Neural cell (in vitro differentiated cells): ENCODE measurements around the gene RFNG. TPM values are rescaled to one million over a fixed set of nuclear protein-coding genes. Genes with fewer than 3 reads are reported as not detected.

Experiments used
- H2AFZ ChIP-seq: fragments of 200-600, 300-800 bp; sonication (generic), shearing (Covaris generic); 2 replicates; pipeline ENCODE4 v1.6.0; 2014; ENCODE audit warnings: low read depth, mild to moderate bottlenecking, antibody characterized with exemption, low read length, moderate library complexity
- H3F3A ChIP-seq: fragments of 200-600 bp; shearing (Covaris generic); 2 replicates; pipeline ENCODE4 v1.6.1; 2016; ENCODE audit warnings: mild to moderate bottlenecking, moderate library complexity, mixed read lengths, antibody characterized with exemption, low read length; ENCODE audit not compliant: insufficient read depth, poor library complexity, severe bottlenecking
- H3K27ac ChIP-seq: fragments of 200-600, 300-800 bp; sonication (generic), shearing (Covaris generic); 2 replicates; pipeline ENCODE4 v1.5.1; 2014; ENCODE audit warnings: mild to moderate bottlenecking, low read length, moderate library complexity
- H3K27me3 ChIP-seq: fragments of 300-800, 200-600 bp; sonication (generic), shearing (Covaris generic); 2 replicates; pipeline ENCODE4 v1.6.0; 2014; ENCODE audit warnings: mild to moderate bottlenecking, low read depth, low read length, moderate library complexity; ENCODE audit not compliant: insufficient read depth
- H3K36me3 ChIP-seq: fragments of 300-800, 200-600 bp; sonication (generic), shearing (Covaris generic); 2 replicates; pipeline ENCODE4 v1.5.1; 2014; ENCODE audit warnings: mild to moderate bottlenecking, antibody characterized with exemption, low read length, moderate library complexity; ENCODE audit not compliant: insufficient read depth
- H3K4me2 ChIP-seq: fragments of 300-800, 200-600 bp; sonication (generic), shearing (Covaris generic); 2 replicates; pipeline ENCODE4 v1.6.0; 2014; ENCODE audit warnings: mild to moderate bottlenecking, low read length
- H3K4me3 ChIP-seq: fragments of 300-800, 200-600 bp; sonication (generic), shearing (Covaris generic); 2 replicates; pipeline ENCODE4 v1.5.1; 2014; ENCODE audit warnings: mild to moderate bottlenecking, low read length, moderate library complexity
- H3K79me2 ChIP-seq: fragments of 200-600 bp; shearing (Covaris generic); replicated peaks from 2 replicates; pipeline ENCODE4 v1.6.0; 2014; ENCODE audit warnings: mild to moderate bottlenecking, low read length, moderate library complexity; ENCODE audit not compliant: insufficient read depth
- H3K9ac ChIP-seq: fragments of 300-800, 200-600 bp; sonication (generic), shearing (Covaris generic); 2 replicates; pipeline ENCODE4 v1.6.1; 2016; ENCODE audit warnings: mild to moderate bottlenecking, low read length, mixed read lengths
- H3K9me2 ChIP-seq: fragments of 200-600 bp; shearing (Covaris generic); 2 replicates; pipeline ENCODE4 v1.6.1; 2016; ENCODE audit warnings: mild to moderate bottlenecking, low read length, mixed read lengths; ENCODE audit not compliant: insufficient read depth
- H3K9me3 ChIP-seq: fragments of 200-600, 300-800 bp; sonication (generic), shearing (Covaris generic); 2 replicates; pipeline ENCODE4 v1.6.1; 2016; ENCODE audit warnings: mild to moderate bottlenecking, mixed run types, low read length, moderate library complexity, mixed read lengths
- H4K20me1 ChIP-seq: fragments of 200-600 bp; shearing (Covaris generic); 2 replicates; pipeline ENCODE4 v1.6.1; 2016; ENCODE audit warnings: mild to moderate bottlenecking, mixed run types; ENCODE audit not compliant: insufficient read depth
- CTCF ChIP-seq: fragments of 450-650 bp; IDR thresholded peaks from 2 replicates; pipeline ENCODE4 v1.5.1; 2014; ENCODE audit warnings: antibody characterized with exemption, mild to moderate bottlenecking, moderate library complexity; ENCODE audit not compliant: poor library complexity, severe bottlenecking
- EP300 ChIP-seq: fragments of 450-650 bp; conservative IDR thresholded peaks from 2 replicates; pipeline ENCODE4 v1.6.1; 2014; ENCODE audit warnings: antibody characterized with exemption, mild to moderate bottlenecking, moderate library complexity; ENCODE audit not compliant: poor library complexity, severe bottlenecking
- EZH2 ChIP-seq: fragments of 200-600, 300-800 bp; shearing (Covaris generic), sonication (generic); IDR thresholded peaks from 2 replicates; pipeline ENCODE4 v1.6.1; 2014; ENCODE audit warnings: antibody characterized with exemption, low read length, borderline replicate concordance, mild to moderate bottlenecking; ENCODE audit not compliant: insufficient read depth, poor library complexity, severe bottlenecking
- MXI1 ChIP-seq: fragments of 450-650 bp; conservative IDR thresholded peaks from 2 replicates; pipeline ENCODE4 v1.6.1; 2014; ENCODE audit warnings: antibody characterized with exemption, mild to moderate bottlenecking; ENCODE audit not compliant: poor library complexity, severe bottlenecking
- POLR2AphosphoS5 ChIP-seq: IDR thresholded peaks from 2 replicates; pipeline ENCODE4 v1.6.1; 2012
- RAD21 ChIP-seq: fragments of 450-650 bp; conservative IDR thresholded peaks from 2 replicates; pipeline ENCODE4 v1.6.1; 2014; ENCODE audit warnings: antibody characterized with exemption, mild to moderate bottlenecking, moderate library complexity
- REST ChIP-seq: IDR thresholded peaks from 2 replicates; pipeline ENCODE4 v1.6.1; 2012; ENCODE audit warnings: borderline replicate concordance
- SMC3 ChIP-seq: fragments of 450-650 bp; conservative IDR thresholded peaks from 2 replicates; pipeline ENCODE4 v1.6.1; 2014; ENCODE audit warnings: antibody characterized with exemption, mild to moderate bottlenecking, moderate library complexity; ENCODE audit not compliant: poor library complexity
- TAF1 ChIP-seq: IDR thresholded peaks from 2 replicates; pipeline ENCODE4 v1.6.1; 2012; ENCODE audit warnings: low read depth
- polyA plus RNA-seq: library from polyadenylated mRNA; depleted of rRNA; stranded (reverse); fragments of >200 nt; gene quantifications from 2 replicates; pipeline ENCODE4 v1.2.3, GENCODE V29; 2014

Gene RFNG
- polyA plus RNA-seq, 1 donor from 2014 or later: 176 TPM

- no peak overlapping the region for H3K4me2 ChIP-seq
- no peak overlapping the region for H2AFZ ChIP-seq
- no peaks in the 10 kb centered on the region for H3K27me3 ChIP-seq
- H3K36me3 ChIP-seq: no peaks in the 10 kb centered on the region
- H3K9me2 ChIP-seq: no peaks in the 10 kb centered on the region
- peak overlapping the region; percentile 92 for H3K4me3 ChIP-seq
- H4K20me1 ChIP-seq: no peaks in the 10 kb centered on the region
- no peak overlapping the region for H3K27ac ChIP-seq
- TF ChIP-seq EP300 (no peak), TAF1 (no peak), EZH2 (no peak), MXI1 (no peak), POLR2AphosphoS5 (no peak), SMC3 (no peak), CTCF (no peak), RAD21 (no peak), REST (no peak)
- H3F3A ChIP-seq: no peaks in the 10 kb centered on the region
- no peaks in the 10 kb centered on the region for H3K9me3 ChIP-seq
- H3K79me2 ChIP-seq: peaks cover 10% of the 10 kb centered on the region
- H3K9ac ChIP-seq: no peak overlapping the region
These were observed 2.1 kb upstream of the RFNG start for GRCh38 chr17:82053556-82054263.

- no peak overlapping the region for H3K27ac ChIP-seq
- H3K4me2 ChIP-seq: no peak overlapping the region
- peak overlapping the region; percentile 75 for H3K9ac ChIP-seq
- no peak for TF ChIP-seq POLR2AphosphoS5
- TF ChIP-seq CTCF: no peak
- no peaks in the 10 kb centered on the region for H3K36me3 ChIP-seq
- H2AFZ ChIP-seq: no peak overlapping the region
- no peaks in the 10 kb centered on the region for H3K27me3 ChIP-seq
- H3K9me2 ChIP-seq: no peaks in the 10 kb centered on the region
- H3K79me2 ChIP-seq: peaks cover 10% of the 10 kb centered on the region
- no peaks in the 10 kb centered on the region for H3K9me3 ChIP-seq
- H3F3A ChIP-seq: no peaks in the 10 kb centered on the region
- no peaks in the 10 kb centered on the region for H4K20me1 ChIP-seq
- peak overlapping the region; percentile 92 for H3K4me3 ChIP-seq
These were observed 1.5 kb upstream of the RFNG start for GRCh38 chr17:82053130-82053529.
